NCI-H2227 (cell line): ENCODE measurements around the gene MAZ.
"Not testable (repeated sequence)": the region's sequence is repeated elsewhere in the genome, so short reads cannot be mapped to it uniquely, and the experiment has no call there.

Experiments
- DNase-seq: peaks from one replicate; lab custom pipeline; 2025; ENCODE audit not compliant: unreplicated experiment; lab: John Stamatoyannopoulos, UW

The MAZ gene

DNA sequence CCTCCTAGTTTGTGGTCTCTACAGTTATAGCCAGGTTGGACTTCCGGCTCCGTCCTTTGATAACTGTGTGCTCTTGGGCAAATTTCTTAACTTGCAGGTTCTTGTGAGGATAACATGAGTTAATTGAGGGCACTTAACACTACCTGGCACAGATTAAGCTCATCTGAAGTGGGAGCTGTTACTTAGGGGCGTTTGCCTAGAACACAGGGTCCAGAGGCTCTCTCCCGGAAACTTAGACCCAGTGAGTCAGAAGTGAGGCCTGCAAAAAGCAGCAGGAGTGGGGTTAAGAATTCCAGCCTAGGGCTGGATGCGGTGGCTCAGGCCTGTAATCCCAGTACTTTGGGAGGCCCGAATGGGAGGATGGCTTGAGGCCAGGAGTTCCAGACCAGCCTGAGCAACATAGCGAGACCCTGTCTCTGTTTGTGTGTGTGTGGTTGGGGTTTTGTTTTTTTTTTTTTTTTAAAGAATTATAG is 15.3 kb downstream of the MAZ start:
- no peak for DNase-seq

DNA sequence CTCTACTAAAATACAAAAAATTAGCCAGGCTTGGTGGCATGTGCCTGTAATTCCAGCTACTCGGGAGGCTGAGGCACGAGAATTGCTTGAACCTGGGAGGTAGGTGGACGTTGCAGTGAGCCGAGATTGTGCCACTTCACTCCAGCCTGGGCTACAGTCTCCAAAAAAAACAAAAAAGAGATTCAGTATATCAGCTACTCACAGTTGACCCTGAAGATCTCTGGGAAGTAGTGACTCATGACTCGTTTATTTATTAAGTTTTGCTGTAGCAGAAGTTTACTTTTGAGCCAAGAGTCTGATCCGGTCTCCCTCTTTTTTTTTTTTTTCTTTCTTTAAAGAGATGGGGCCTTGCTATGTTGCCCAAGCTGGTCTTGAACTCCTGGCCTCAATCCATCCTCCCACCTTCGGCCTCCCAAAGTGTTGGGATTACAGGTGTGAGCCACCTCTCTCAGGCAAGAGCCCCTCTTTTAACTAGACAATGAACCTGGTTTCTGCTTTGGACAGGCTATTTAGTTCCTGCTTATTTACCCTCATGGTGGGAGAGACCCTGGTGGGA is 18.3 kb downstream of the MAZ start:
- no peak for DNase-seq

DNA sequence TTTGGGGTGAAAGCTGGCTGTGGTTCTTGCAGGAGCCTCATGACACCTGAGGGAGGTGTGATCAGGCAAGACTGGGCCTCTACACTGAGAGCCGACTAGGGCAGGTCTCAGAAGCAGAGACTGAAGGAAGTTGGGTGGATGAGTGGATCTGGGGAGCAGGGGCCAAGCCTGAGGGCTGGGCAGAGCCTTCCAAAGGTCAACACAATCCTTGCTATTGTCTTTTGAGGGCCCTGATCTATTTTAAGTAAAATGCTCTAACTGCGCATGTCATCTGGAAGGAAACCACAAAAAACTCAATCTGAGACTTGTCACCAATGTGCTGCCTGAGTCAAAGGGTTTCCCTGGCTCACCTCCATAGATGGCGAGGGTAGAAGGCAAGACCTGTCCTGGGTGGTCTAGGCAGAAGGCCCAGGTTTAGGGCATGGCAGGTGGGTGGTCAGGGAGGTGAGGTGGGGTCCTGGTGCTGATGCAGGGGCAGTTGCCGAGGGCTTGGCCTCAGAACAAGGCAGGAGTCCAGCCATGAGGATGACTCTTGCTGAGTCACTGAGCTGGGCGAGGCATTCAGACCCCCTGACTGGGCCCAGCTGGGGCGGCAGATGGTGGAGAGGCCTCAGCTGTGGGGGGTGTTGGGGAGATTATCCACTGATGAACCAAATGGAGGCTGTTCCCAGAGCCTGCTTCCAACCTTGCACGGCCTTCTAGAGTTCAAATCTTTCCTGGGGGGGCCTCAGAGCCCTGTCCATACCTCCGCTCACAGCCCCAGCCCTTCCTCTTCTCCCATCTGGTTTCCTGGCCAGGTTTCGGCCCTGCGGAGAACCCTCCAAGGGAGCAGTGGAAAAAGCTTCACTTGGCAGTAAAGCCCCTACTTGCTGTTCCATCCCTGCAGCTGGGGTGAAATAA is 19.1 kb downstream of the MAZ start:
- peak; percentile 23 for DNase-seq

DNA sequence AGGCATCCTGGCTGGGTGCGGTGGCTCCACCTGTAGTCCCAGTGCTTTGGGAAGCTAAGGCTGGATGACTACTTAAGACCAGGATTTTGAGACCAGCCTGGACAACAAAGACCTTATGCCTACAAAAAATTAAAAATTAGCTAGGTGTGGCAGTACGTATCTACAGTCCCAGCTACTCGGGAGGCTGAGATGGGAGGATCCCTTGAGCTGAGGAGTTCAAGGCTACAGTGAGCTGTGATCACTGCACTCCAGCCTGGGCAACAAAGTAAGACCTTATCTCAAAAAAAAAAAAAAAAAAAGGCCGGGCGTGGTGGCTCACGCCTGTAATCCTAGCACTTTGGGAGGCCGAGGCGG is 20.0 kb downstream of the MAZ start:
- DNase-seq: no peak

DNA sequence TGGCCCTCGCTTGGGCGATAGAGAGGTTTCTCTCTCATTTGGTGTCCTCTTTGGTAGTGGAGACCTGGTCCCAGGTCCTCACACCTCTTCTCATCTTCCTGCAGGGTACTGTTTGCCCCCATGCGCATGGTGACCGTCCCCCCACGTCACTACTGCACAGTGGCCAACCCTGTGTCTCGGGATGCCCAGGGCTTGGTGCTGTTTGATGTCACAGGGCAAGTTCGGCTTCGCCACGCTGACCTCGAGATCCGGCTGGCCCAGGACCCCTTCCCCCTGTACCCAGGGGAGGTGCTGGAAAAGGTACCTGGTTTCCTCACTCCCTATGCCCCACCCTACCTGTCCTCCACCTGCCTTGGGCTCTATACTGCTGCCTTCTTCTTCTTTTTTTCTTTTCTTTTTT is 24.4 kb downstream of the MAZ start:
- no peak for DNase-seq

DNA sequence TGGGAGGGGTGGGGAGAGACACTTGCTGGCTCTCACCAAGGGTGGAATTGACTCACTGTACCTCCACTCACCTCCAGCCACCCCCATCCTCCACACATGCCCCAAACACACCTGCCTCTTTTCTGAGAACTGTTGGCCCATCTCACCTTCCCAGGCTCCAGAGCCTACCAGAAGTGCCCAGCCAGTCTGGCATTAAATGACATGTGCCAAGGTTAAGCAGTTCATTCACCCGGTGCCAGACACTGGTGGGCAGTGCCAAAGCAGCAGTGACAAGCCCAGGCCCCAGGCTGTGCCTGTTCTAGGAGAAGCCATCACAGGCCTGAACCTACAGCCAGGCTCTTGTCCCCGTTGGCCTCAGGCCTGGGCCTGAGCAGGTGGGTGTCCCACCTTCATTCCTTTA is 25.2 kb downstream of the MAZ start:
- no peak for DNase-seq

DNA sequence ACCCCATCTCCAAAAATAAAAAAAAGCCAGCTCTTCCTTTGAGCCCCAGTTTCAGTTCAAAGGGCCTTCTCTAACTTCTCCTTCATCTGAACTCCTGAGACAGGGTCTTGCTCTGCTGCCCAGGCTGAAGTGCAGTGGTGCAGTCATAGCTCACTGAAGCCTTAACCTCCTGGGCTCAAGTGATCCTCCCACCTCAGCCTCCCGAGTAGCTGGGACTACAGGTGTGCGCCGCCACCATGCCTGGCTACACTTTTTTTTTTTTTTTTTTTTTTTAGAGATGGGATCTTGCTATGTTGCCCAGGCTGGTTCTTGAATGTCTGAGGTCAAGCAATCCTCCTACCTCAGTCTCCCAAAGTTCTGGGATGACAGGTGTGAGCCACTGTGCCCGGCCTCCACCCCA is 26.9 kb downstream of the MAZ start:
- DNase-seq: not testable (repeated sequence)

DNA sequence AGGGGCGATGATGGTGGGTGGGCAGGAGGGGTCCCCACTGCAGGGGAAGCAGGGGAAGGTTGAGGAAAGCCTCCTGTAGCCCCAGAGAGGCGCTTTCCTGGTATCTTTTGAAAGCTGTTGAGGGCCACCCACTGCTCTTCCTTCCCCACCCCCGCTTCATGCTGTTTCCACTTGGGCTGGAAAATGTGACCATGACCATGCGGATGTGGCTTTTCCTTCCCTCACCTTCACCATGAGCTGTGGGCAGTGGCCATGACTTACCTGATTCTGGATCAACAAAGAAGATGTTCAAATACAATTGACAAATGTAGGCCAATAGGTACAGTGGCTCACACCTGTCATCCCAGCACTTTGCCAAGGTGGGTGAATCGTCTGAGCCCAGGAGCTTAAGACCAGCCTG is 27.8 kb downstream of the MAZ start:
- no peak for DNase-seq

DNA sequence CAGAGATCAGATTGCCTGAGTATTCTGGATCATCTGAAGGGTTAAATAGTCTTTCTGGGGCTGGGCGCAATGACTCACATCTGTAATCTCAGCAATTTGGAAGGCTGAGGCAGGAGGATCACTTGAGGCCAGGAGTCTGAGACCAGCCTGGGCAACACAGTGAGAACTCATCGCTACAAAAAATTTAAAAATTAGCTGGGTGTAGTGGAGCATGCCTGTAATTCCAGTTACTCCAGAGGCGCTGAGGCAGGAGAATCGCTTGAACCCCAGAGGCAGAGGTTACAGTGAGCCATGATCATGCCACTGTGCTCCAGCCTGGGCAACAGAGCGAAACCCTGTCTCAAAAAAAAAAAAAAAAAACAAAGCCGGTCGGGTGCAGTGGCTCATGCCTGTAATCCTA is 29.6 kb downstream of the MAZ start:
- DNase-seq: no peak

DNA sequence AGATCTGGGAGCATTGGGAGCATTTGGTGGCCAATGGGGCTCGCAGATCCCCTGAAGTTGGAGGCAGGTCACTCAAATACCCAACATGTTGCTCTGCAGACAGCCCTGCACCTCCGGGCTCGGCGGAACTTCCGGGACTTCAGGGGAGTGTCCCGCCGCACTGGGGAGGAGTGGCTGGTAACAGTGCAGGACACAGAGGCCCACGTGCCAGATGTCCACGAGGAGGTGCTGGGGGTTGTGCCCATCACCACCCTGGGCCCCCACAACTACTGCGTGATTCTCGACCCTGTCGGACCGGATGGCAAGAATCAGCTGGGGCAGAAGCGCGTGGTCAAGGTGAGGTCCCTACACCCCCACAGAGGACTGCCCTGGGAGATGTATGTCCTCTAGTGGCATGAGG is 30.3 kb downstream of the MAZ start:
- no peak for DNase-seq

DNA sequence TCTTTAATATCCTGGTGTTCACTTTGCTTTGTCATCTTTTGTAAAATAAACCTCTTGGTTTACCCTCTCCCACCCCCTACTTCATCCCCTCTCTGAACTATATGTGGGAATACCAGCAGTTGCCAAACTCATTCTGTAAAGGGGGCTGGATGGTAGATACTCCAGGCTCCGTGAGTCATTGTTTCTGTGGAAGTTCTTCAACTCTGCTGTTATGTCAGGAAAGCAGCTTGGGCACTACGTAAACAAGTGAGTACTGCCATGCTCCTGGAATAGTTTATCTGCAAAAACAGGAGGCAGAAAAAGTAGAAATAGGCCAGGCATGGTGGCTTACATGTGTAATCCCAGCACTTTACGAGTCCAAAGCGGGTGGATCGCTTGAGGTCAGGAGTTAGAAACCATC is 31.5 kb downstream of the MAZ start:
- no peak for DNase-seq

DNA sequence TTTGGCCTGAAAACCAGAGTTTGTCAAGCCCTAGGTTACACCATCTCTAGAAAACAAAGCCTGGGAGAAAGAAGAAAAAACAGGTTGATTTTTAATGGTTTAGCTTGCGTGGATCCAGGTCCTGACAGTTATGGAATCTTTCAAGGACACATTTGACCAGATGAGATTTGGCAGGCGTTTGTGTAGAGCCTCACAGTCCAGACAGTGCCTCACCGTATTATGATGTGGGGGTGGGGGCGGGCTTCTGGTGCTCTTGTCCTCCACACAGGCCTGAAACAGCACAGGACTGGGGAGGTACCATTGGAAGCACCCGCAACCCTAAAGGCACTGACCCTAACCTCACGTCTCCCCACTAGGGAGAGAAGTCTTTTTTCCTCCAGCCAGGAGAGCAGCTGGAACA is 33.5 kb downstream of the MAZ start:
- DNase-seq: no peak

DNA sequence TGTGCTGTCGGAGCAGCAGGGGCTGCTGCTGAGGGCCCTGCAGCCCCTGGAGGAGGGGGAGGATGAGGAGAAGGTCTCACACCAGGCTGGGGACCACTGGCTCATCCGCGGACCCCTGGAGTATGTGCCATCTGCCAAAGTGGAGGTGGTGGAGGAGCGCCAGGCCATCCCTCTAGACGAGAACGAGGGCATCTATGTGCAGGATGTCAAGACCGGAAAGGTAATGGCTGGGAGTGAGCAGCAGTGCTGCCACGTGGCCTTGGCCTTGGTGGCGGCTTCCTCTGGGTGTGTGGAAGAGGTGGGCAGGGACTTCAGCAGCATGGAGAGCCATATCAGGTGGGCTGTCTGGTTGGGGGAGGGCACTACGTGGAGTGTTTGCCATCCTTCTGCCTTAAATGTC is 33.9 kb downstream of the MAZ start:
- DNase-seq: no peak

DNA sequence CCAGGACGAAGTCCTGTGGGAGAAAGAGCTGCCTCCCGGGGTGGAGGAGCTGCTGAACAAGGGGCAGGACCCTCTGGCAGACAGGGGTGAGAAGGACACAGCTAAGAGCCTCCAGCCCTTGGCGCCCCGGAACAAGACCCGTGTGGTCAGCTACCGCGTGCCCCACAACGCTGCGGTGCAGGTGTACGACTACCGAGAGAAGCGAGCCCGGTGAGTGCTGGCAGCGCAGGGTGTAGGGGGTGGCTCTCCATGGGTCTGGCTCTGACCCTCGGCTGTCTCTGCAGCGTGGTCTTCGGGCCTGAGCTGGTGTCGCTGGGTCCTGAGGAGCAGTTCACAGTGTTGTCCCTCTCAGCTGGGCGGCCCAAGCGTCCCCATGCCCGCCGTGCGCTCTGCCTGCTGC is 35.3 kb downstream of the MAZ start:
- no peak for DNase-seq

DNA sequence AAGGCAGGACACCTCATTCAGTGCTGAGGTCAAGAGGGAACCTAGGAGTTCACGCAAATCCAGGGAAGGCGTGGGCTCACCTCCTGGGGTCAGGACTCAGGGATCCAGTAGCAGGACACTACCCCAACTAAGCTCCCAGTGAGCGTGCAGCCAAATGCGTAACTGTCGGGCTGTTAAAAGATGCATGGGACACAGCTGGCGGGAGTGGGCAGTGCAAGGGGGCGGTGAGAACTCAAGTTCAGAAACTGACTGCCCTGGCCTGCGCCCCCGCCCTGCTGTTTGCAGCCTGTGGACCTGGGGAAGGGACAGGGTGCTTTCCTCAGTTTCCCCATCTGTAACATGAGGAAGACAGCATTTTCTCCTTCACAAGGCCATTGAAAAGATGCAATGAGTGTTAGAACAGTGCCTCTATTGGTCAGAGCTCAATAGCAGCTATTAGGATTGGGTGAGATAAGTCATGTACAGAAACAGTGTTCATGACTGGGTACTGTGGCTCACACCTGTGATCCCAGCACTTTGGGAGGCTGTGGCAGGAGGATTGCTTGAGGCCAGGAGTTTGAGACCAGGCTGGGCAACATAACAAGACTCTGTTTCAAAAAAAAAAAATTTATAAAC is 36.5 kb downstream of the MAZ start:
- DNase-seq: no peak

DNA sequence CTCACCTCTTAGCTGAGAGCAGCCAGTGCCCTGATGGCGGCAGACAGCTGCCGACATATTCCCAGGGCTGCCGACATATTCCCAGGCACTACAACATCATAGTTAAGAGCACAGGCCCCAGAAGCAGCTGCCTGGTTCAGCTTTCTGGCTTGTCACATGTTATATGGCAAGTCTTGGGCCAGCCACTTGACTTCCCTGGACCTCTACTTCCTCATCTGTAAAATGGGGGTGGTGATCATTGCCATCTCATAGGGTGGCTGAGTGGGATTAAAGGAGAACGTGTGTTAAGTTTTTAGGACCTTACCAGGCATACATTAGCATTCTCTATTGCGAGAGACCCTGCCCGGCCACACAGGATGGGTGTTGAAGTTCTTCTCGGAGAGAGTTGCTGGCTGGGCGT is 37.6 kb downstream of the MAZ start:
- no peak for DNase-seq

DNA sequence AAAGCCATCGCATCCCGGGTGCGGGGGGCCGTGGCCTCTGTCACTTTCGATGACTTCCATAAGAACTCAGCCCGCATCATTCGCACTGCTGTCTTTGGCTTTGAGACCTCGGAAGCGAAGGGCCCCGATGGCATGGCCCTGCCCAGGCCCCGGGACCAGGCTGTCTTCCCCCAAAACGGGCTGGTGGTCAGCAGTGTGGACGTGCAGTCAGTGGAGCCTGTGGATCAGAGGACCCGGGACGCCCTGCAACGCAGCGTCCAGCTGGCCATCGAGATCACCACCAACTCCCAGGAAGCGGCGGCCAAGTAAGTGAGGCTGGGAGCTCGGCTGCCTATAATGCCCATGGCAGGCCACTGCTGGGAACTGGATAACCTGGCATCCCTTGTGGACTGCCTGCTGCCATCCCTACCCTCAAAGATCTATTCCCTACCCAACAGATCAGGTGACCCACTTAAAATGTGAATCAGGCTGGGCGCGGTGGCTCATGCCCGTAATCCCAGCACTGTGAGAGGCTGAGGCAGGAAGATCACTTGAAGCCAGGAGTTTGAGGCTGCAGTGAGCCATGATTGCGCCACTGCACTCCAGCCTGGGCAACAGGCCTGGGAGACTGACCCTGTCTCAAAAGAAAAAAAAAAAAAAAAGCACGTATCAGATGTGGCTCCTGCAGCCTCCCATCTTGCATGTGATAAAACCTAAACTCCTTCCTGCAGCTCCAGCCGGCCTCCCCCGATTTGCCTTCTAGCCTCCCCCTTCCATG is 38.4 kb downstream of the MAZ start:
- no peak for DNase-seq

DNA sequence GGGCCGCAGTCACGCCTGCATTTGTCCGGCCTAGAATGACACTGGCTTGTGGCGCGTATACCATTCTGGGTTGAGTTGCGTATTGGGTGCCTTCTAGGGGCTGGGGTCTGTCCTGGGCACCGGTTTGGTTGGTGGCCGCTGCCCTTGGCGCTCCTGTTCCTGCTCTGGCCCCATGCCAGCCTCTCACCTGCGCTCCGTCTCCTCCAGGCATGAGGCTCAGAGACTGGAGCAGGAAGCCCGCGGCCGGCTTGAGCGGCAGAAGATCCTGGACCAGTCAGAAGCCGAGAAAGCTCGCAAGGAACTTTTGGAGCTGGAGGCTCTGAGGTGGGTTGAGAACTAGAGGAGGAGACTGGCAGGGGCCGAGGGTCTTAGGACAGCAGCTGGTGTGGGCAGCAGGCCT is 39.3 kb downstream of the MAZ start:
- DNase-seq: no peak

DNA sequence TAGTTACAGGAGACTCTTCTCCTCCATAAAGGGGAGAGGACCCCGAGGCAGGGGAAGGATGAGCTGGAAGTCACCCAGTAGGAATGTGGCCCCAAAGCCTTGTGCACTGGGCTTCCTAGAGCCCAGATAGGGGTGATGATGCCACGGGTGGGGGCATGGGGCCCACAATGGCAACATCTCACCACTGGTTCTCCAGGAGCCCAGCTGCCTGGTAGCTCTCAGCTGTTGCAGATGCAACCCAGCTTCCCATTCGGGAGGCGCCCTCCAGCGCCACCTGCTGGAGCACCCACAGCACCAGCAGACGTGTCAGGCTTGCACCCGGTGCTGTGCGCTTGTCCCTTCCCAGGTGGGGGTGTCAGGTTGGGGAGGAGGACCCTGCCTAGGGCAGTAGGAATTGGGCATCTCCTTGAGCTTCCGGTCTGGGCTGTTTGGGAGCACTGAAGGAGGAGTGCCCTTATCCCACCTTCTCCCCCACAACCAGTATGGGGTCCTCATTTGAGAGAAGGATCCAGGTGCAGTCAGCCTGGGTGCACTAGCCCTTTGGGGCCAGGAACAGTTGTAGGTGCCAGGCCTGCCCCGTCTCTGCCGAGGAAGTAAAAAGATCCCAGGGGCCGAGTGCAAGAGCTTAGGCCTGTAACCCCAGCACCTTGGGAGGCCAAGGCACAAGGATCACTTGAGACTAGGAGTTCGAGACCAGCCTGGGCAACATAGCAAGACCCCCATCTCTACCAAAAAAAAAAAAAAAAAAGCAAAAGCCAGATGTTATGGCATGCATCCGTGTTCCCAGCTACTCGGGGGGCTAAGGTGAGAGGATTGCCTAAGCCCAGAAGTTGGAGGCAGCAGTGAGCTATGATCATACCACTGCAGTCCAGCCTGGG is 42.3 kb downstream of the MAZ start:
- peak; percentile 24 for DNase-seq

DNA sequence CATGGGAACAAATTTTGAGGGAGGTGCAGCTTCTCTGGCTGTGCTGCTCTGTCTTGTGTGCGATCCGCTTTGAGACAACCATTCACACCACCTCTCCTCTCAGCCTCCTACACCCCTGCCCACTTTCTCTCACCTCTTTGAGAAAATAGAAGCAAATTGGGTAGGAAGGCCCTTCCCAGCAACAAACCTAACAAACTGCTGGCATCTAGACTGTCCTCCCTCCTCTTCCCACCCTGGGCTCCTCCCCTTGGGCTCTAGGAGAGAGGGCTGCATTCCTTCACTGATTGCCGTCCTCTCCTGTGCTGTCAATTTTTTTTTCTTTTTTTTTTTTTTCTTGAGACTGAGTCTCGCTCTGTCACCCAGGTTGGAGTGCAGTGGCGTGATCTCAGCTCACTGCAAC is 43.2 kb downstream of the MAZ start:
- no peak for DNase-seq

DNA sequence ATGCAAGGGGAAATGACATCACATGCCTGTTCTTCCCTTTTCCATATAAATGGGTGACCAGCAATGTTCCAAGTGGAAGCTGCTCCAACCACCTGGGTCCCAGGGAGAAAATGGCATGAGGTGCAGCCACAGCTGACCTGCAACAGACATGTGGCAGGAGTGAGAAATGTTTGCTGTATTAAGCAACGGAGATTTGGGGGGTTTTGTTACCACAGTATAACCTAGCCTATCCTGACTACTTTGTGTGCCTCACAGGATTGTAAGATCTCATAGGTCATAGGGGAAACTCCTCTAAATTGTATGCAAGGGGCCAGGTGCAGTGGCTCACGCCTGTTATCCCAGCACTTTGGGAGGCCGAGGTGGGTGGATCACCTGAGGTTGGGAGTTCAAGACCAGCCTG is 44.7 kb downstream of the MAZ start:
- DNase-seq: no peak
